ENCODE measurements around the gene PTN. TPM values are rescaled to one million over a fixed set of nuclear protein-coding genes. Genes with fewer than 3 reads are reported as not detected.
"Not testable (repeated sequence)": the region's sequence is repeated elsewhere in the genome, so short reads cannot be mapped to it uniquely, and the experiment has no call there.

Gene PTN
- total RNA-seq, 1 donor from 2014 or later: 1.9 TPM

DNA sequence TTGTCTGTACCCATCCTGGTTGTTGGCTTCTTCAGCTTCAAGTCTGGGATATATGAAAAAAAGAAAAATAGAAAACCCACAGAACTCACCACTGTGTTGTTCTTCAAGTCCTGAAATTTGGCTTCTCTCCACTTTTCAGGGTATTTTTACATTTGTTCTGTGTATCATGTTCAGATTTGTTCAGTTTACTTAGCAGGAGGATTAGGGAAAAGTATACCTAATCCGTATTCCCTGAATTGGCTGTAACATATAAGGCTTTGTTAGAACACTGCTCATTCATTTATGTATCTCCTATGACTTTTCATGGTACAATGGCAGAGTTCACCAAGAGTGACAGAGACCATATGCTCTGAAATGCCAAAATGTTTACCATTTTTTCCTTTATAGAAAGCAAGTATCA lies 146.9 kb downstream of the PTN start:
- no peak for DNase-seq (ENCODE audit: extremely low read depth, low read depth, low spot score)

DNA sequence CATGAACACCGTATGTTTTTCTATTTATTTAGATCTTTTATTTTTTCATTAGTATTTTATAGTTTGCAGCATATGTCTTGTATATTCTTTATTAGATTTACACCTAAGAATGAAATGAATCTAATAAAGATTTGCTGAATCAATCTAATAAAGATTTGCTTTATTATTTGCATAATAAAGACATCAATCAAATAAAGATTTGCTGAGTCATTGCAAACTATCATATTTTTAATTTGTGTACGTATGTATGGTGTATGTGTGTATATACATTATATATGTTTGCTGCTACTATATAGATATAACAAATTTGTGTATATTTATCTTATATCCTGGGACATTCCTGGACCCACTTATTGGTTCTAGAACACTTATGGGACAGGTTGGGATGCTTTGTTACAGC lies 147.5 kb downstream of the PTN start:
- no peak for DNase-seq (ENCODE audit: extremely low read depth, low read depth, low spot score)

- DNase-seq (ENCODE audit: extremely low read depth, low read depth, low spot score): not testable (repeated sequence)
Observed at GRCh38 chr7:137181619-137182018, 161.9 kb downstream of the PTN start.

Measured in glomerular endothelial cell (primary cell).